Measurements from ENCODE around the gene SLC2A2. TPM values are rescaled to one million over a fixed set of nuclear protein-coding genes. Genes with fewer than 3 reads are reported as not detected.
"Not testable (repeated sequence)": the region's sequence is repeated elsewhere in the genome, so short reads cannot be mapped to it uniquely, and the experiment has no call there.

SLC2A2 gene
- total RNA-seq, 3 donors from 2014 or later, result not detected

GRCh38 chr3:170976190-170976519, 50.4 kb downstream of the SLC2A2 start:
- DNase-seq (ENCODE audit: low spot score in 2 of 2), result no peak
- Histone ChIP-seq H3K4me1 (no peaks in the 10 kb centered on the region), H3K27me3 (no peaks in the 10 kb centered on the region), H3K9me3 (no peaks in the 10 kb centered on the region), H3K36me3 (no peaks in the 10 kb centered on the region), H3K27ac (no peak overlapping the region), H3K4me3 (no peak overlapping the region)
- TF ChIP-seq CTCF (IDR thresholded peaks at IDR 0.05) (no peak), POLR2AphosphoS5 (IDR thresholded peaks at IDR 0.05) (no peak), POLR2A (IDR thresholded peaks at IDR 0.05) (no peak)
- intact Hi-C loops (cut with DNase I; ENCODE audit: low total_unique reads), result no loop called here

GRCh38 chr3:170975283-170976189, 51.0 kb downstream of the SLC2A2 start:
- no peak for TF ChIP-seq POLR2A (IDR thresholded peaks at IDR 0.05)
- no peak for TF ChIP-seq CTCF (IDR thresholded peaks at IDR 0.05)
- no peak for TF ChIP-seq POLR2AphosphoS5 (IDR thresholded peaks at IDR 0.05)
- Histone ChIP-seq H3K9me3 (no peaks in the 10 kb centered on the region), H3K36me3 (no peaks in the 10 kb centered on the region), H3K27me3 (no peaks in the 10 kb centered on the region), H3K27ac (no peak overlapping the region), H3K4me3 (no peak overlapping the region), H3K4me1 (no peaks in the 10 kb centered on the region)
- DNase-seq (ENCODE audit: low spot score in 2 of 2), result no peak
- intact Hi-C loops (cut with DNase I; ENCODE audit: low total_unique reads), result no loop called here

- Histone ChIP-seq H3K27ac (no peak overlapping the region), H3K4me1 (no peaks in the 10 kb centered on the region), H3K27me3 (no peaks in the 10 kb centered on the region), H3K4me3 (no peak overlapping the region), H3K9me3 (no peaks in the 10 kb centered on the region), H3K36me3 (no peaks in the 10 kb centered on the region)
- DNase-seq (ENCODE audit: low spot score in 2 of 2), result no peak
- intact Hi-C loops (cut with DNase I; ENCODE audit: low total_unique reads), result no loop called here
- no peak for TF ChIP-seq POLR2A (IDR thresholded peaks at IDR 0.05)
- no peak for TF ChIP-seq POLR2AphosphoS5 (IDR thresholded peaks at IDR 0.05)
- no peak for TF ChIP-seq CTCF (IDR thresholded peaks at IDR 0.05)
These were observed 51.6 kb downstream of the SLC2A2 start for GRCh38 chr3:170974872-170975271.

DNA sequence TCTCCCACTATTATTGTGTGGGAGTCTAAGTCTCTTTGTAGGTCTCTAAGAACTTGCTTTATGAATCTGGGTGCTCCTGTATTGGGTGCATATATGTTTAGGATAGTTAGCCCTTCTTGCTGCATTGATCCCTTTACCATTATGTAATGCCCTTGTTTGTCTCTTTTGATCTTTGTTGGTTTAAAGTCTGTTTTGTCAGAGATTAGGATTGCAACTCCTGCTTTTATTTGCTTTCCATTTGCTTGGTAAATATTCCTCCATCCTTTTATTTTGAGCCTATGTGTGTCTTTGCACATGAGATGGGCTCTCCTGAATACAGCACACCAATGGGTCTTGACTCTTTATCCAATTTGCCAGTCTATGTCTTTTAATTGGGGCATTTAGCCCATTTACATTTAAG, 53.6 kb downstream of the SLC2A2 start:
- H3K27ac ChIP-seq; H3K4me1 ChIP-seq; DNase-seq (ENCODE audit: low spot score in 2 of 2); H3K4me3 ChIP-seq; intact Hi-C loops (cut with DNase I; ENCODE audit: low total_unique reads); H3K36me3 ChIP-seq; H3K9me3 ChIP-seq; H3K27me3 ChIP-seq: not testable (repeated sequence)

DNA sequence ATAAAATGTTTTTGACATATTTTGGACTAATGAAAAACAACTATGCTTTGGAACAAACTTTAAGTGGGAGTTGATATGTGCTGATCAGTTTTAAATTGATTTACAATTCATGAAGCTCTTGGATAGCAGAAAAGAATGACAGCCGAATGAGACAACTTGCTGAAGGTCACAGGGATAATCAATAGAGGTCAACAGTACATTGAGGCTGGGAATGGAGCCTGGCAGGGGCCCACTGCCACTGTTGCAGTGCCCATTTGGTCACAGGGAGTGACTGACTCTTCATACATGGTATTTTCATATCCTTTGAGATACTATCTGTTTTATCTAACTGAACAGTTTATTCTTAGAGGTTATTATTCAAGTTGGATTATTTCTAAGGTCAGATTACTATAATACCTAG, 59.4 kb downstream of the SLC2A2 start:
- intact Hi-C loops (cut with DNase I; ENCODE audit: low total_unique reads), result no loop called here
- Histone ChIP-seq H3K27ac (no peak overlapping the region), H3K4me3 (no peak overlapping the region), H3K27me3 (no peaks in the 10 kb centered on the region), H3K9me3 (no peaks in the 10 kb centered on the region), H3K4me1 (no peaks in the 10 kb centered on the region), H3K36me3 (no peaks in the 10 kb centered on the region)
- no peak for DNase-seq (ENCODE audit: low spot score in 2 of 2)
- no peak for TF ChIP-seq CTCF (IDR thresholded peaks at IDR 0.05)
- no peak for TF ChIP-seq POLR2A (IDR thresholded peaks at IDR 0.05)
- TF ChIP-seq POLR2AphosphoS5 (IDR thresholded peaks at IDR 0.05), result no peak
